Activated CD4-positive, alpha-beta T cell treated with anti-CD3 and anti-CD28 coated beads for 1 hour (primary cell): ENCODE results near the gene RPTOR.

ENCODE experiments used
- DNase-seq: peaks from one replicate; pipeline ENCODE4 v3.0.0-alpha.2; 2020

Gene RPTOR

GRCh38 chr17:80593181-80593580, 48.5 kb downstream of the RPTOR start:
- no peak for DNase-seq

GRCh38 chr17:80594431-80595269, 50.0 kb downstream of the RPTOR start:
- no peak for DNase-seq

GRCh38 chr17:80596760-80597608, 52.3 kb downstream of the RPTOR start:
- DNase-seq, result no peak

GRCh38 chr17:80598813-80599545, 54.3 kb downstream of the RPTOR start:
- DNase-seq, result no peak

- DNase-seq, result no peak
Observed at GRCh38 chr17:80599546-80600305, 55.1 kb downstream of the RPTOR start.

GRCh38 chr17:80601146-80601545, 56.5 kb downstream of the RPTOR start:
- no peak for DNase-seq

- DNase-seq, result no peak
Observed at GRCh38 chr17:80603396-80603795, 58.8 kb downstream of the RPTOR start.

- DNase-seq, result no peak
Observed at GRCh38 chr17:80604009-80604669, 59.5 kb downstream of the RPTOR start.

- DNase-seq, result no peak
Observed at GRCh38 chr17:80604670-80605010, 60.0 kb downstream of the RPTOR start.

- DNase-seq, result peak; percentile 16
Observed at GRCh38 chr17:80605326-80606066, 60.9 kb downstream of the RPTOR start.

- DNase-seq, result no peak
Observed at GRCh38 chr17:80608326-80608725, 63.7 kb downstream of the RPTOR start.

- DNase-seq, result no peak
Observed at GRCh38 chr17:80609757-80610156, 65.1 kb downstream of the RPTOR start.

GRCh38 chr17:80611816-80612215, 67.2 kb downstream of the RPTOR start:
- DNase-seq, result no peak

GRCh38 chr17:80612997-80613731, 68.5 kb downstream of the RPTOR start:
- DNase-seq, result no peak

- DNase-seq, result no peak
Observed at GRCh38 chr17:80613732-80614071, 69.1 kb downstream of the RPTOR start.

GRCh38 chr17:80614332-80615047, 69.9 kb downstream of the RPTOR start:
- no peak for DNase-seq

GRCh38 chr17:80615376-80615775, 70.7 kb downstream of the RPTOR start:
- DNase-seq, result no peak

- DNase-seq, result no peak
Observed at GRCh38 chr17:80616705-80617104, 72.1 kb downstream of the RPTOR start.

GRCh38 chr17:80618304-80618703, 73.7 kb downstream of the RPTOR start:
- DNase-seq, result no peak
